ENCODE results near the gene STAC3. TPM values are rescaled to one million over a fixed set of nuclear protein-coding genes. Genes with fewer than 3 reads are reported as not detected.
A peak's percentile ranks its signal among the peaks of the same experiment; 100 is the strongest.

The STAC3 gene
- total and polyA plus RNA-seq, 2 of the 13 experiments (the other 11 are each of a cell fraction or from before 2014, with no cell fraction given): 0.18 to 0.22 TPM

- TF ChIP-seq ZNF337 (CRISPR knock-in tag; IDR thresholded peaks at IDR 0.05; ENCODE audit: borderline replicate concordance, low read depth) (no peak), ZNF652 (CRISPR knock-in tag; IDR thresholded peaks at IDR 0.05; ENCODE audit: borderline replicate concordance, low read depth) (no peak), ZNF335 (CRISPR knock-in tag; IDR thresholded peaks at IDR 0.05) (no peak), MNT (IDR thresholded peaks at IDR 0.05) (no peak), GMEB1 (CRISPR knock-in tag; IDR thresholded peaks at IDR 0.05; ENCODE audit: borderline replicate concordance) (no peak), TAF1 (CRISPR knock-in tag; IDR thresholded peaks at IDR 0.05) (no peak), ZBTB2 (CRISPR knock-in tag; IDR thresholded peaks at IDR 0.05; ENCODE audit: low read depth) (no peak), BORCS8-MEF2B (CRISPR knock-in tag; IDR thresholded peaks at IDR 0.05) (no peak), FOXK1 (CRISPR knock-in tag; IDR thresholded peaks at IDR 0.05; ENCODE audit: borderline replicate concordance, low read depth) (no peak), MIER3 (CRISPR knock-in tag; IDR thresholded peaks at IDR 0.05; ENCODE audit: borderline replicate concordance) (no peak), RFX1 (IDR thresholded peaks at IDR 0.05) (no peak), JUN (CRISPR knock-in tag; IDR thresholded peaks at IDR 0.05) (no peak), KDM1A (CRISPR knock-in tag; IDR thresholded peaks at IDR 0.05) (no peak), ZNF614 (CRISPR knock-in tag; IDR thresholded peaks at IDR 0.05; ENCODE audit: borderline replicate concordance) (no peak), NFYB (CRISPR knock-in tag; IDR thresholded peaks at IDR 0.05) (no peak), ZSCAN12 (CRISPR knock-in tag; IDR thresholded peaks at IDR 0.05) (no peak), HOXD1 (CRISPR knock-in tag; IDR thresholded peaks at IDR 0.05) (no peak), RBM39 (IDR thresholded peaks at IDR 0.05; ENCODE audit: low read depth, low read length, poor library complexity, severe bottlenecking) (no peak), ZNF784 (CRISPR knock-in tag; IDR thresholded peaks at IDR 0.05; ENCODE audit: borderline replicate concordance) (no peak)
- WGBS (ENCODE audit: low lambda C conversion rate): 55% methylated on average over 6 of the region's 6 CpGs
- intact Hi-C loops (cut with micrococcal nuclease; ENCODE audit: unreplicated experiment) (no loop called here), in situ Hi-C loops (cut with HindIII; ENCODE audit: extremely low pct_ligation_motif_present, low pct_unique_long_range_greater_than_20kb) (no loop called here)
- 0 out of 3 replicates have a peak, but pooled peaks have one; percentile 36 for ATAC-seq
- no TSS peak for BruUV-seq (replicated peaks)
- no peak for FAIRE-seq
- ChIA-PET CTCF (ENCODE audit: low intra/inter-chr PET ratio, low total read pairs) (no interaction called here), POLR2A (no interaction called here)
- Histone ChIP-seq H3K9me3 (ENCODE audit: low read length) (no peaks in the 10 kb centered on the region), H3K36me3 (replicated peaks in 1 of 2; ENCODE audit: control insufficient read depth in 1 of 2, insufficient read depth in 2 of 2, low read length in 2 of 2) (peaks cover 9 to 42% of the 10 kb centered on the region in 2 experiments), H3K9ac (ENCODE audit: insufficient read depth, low read depth, low read length) (no peak overlapping the region), H3K27ac (ENCODE audit: extremely low read length, insufficient read depth, low read length) (no peak overlapping the region), H3K27me3 (ENCODE audit: control insufficient read depth in 1 of 2, insufficient read depth in 2 of 2, low read length in 2 of 2) (no peaks in the 10 kb centered on the region), H3K4me2 (ENCODE audit: low read depth, low read length) (no peak overlapping the region), H3K4me1 (ENCODE audit: insufficient read depth, low read length) (peaks cover 13% of the 10 kb centered on the region), H3K4me3 (replicated peaks in 1 of 3; ENCODE audit: insufficient read depth in 1 of 3, low read depth in 2 of 3, low read length in 3 of 3) (no peak overlapping the region), H3K79me2 (ENCODE audit: insufficient read depth, low read length) (no peaks in the 10 kb centered on the region), H2AFZ (ENCODE audit: low read length) (no peak overlapping the region), H4K20me1 (ENCODE audit: insufficient read depth, low read length) (no peaks in the 10 kb centered on the region)
- no peak for DNase-seq (ENCODE audit: low spot score)
Observed at GRCh38 chr12:57258977-57259970, 8.3 kb upstream of the STAC3 start.
